CD14-positive monocyte (primary cell): ENCODE results near the gene ZEB2. TPM values are rescaled to one million over a fixed set of nuclear protein-coding genes. Genes with fewer than 3 reads are reported as not detected.

Source experiments
- DNase-seq, 3 donors: peaks; one replicate each; pipeline ENCODE4 v3.0.0-alpha.2; 2011 to 2022
- H2AFZ ChIP-seq: 2 replicates; pipeline ENCODE4 v1.6.0; 2012; ENCODE audit warnings: mild to moderate bottlenecking, low read depth, low read length, inconsistent platforms; ENCODE audit not compliant: insufficient read depth, poor library complexity, severe bottlenecking
- H3K27ac ChIP-seq, 2 donors: 1 replicate in 1 of 2; 2 replicates in 1 of 2; pipeline ENCODE4 v1.5.1; 2012 to 2013; ENCODE audit warnings: low read length in 2 of 2, control low read depth in 1 of 2, inconsistent platforms in 1 of 2, low read depth in 1 of 2, mild to moderate bottlenecking in 1 of 2
- H3K27me3 ChIP-seq, 2 donors: one replicate each; pipeline versions ENCODE4 v1.6.0 to v1.6.1; 2011 to 2013; ENCODE audit warnings: low read length in 2 of 2; ENCODE audit not compliant: control insufficient read depth in 2 of 2, insufficient read depth in 2 of 2
- H3K36me3 ChIP-seq, 2 donors: replicated peaks in 1 of 2; 1 replicate in 1 of 2; 2 replicates in 1 of 2; pipeline versions ENCODE4 v1.5.1 to v1.6.1; 2012 to 2013; ENCODE audit warnings: low read length in 2 of 2, control low read depth in 1 of 2, inconsistent platforms in 1 of 2, mild to moderate bottlenecking in 1 of 2; ENCODE audit not compliant: insufficient read depth in 2 of 2, control insufficient read depth in 1 of 2
- H3K4me1 ChIP-seq, 2 donors: 1 replicate in 1 of 2; 2 replicates in 1 of 2; pipeline versions ENCODE4 v1.5.1 to v1.6.1; 2012 to 2013; ENCODE audit warnings: low read length in 2 of 2, control low read depth in 1 of 2, inconsistent platforms in 1 of 2, mild to moderate bottlenecking in 1 of 2, moderate library complexity in 1 of 2; ENCODE audit not compliant: insufficient read depth in 2 of 2, control insufficient read depth in 1 of 2
- H3K4me2 ChIP-seq: replicated peaks from 2 replicates; pipeline ENCODE3; 2012; ENCODE audit warnings: low read length, moderate library complexity, mild to moderate bottlenecking; ENCODE audit not compliant: poor library complexity, severe bottlenecking; ENCODE audit errors: extremely low read depth
- H3K4me3 ChIP-seq, 3 experiments: fragments of 200-600 bp in 1 of 3; sonication (generic) in 1 of 3; replicated peaks in 1 of 3; 1 replicate in 2 of 3; 2 replicates in 1 of 3; pipeline ENCODE4 v1.5.1; 2011 to 2013; ENCODE audit warnings: low read length in 3 of 3, mild to moderate bottlenecking in 3 of 3, control low read depth in 2 of 3, low read depth in 2 of 3, inconsistent platforms in 1 of 3, moderate library complexity in 1 of 3
- H3K79me2 ChIP-seq: 2 replicates; pipeline ENCODE4 v1.6.0; 2012; ENCODE audit warnings: mild to moderate bottlenecking, control low read depth, inconsistent platforms, low read length, moderate library complexity; ENCODE audit not compliant: insufficient read depth
- H3K9ac ChIP-seq: 2 replicates; pipeline ENCODE4 v1.6.0; 2017; ENCODE audit warnings: low read length, mild to moderate bottlenecking; ENCODE audit not compliant: insufficient read depth, poor library complexity, severe bottlenecking
- H3K9me3 ChIP-seq, 2 donors: replicated peaks in 1 of 2; 1 replicate in 1 of 2; 2 replicates in 1 of 2; pipeline versions ENCODE4 v1.5.1 to v1.6.1; 2012 to 2013; ENCODE audit warnings: low read length in 2 of 2, control low read depth in 1 of 2; ENCODE audit not compliant: control insufficient read depth in 1 of 2, insufficient read depth in 1 of 2
- H4K20me1 ChIP-seq: 2 replicates; pipeline ENCODE4 v1.6.0; 2012; ENCODE audit warnings: mild to moderate bottlenecking, low read length, control low read depth, moderate library complexity; ENCODE audit not compliant: insufficient read depth
- H3K27ac Mint-ChIP-seq, 7 donors: one replicate each; pipeline ENCODE4 v1.8.0; 2020; ENCODE audit warnings: mild to moderate bottlenecking in 7 of 7, mixed read lengths in 7 of 7, moderate library complexity in 6 of 7, inconsistent platforms in 2 of 7
- H3K27me3 Mint-ChIP-seq, 3 donors: one replicate each; pipeline ENCODE4 v1.8.0; 2021 to 2022; ENCODE audit warnings: low read depth in 3 of 3, mild to moderate bottlenecking in 3 of 3, mixed read lengths in 3 of 3, moderate library complexity in 3 of 3, inconsistent platforms in 1 of 3
- H3K36me3 Mint-ChIP-seq, 2 donors: one replicate each; pipeline ENCODE4 v1.8.0; 2020; ENCODE audit warnings: mixed read lengths in 2 of 2, inconsistent platforms in 1 of 2, mild to moderate bottlenecking in 1 of 2
- H3K4me1 Mint-ChIP-seq: one replicate; pipeline ENCODE4 v1.8.0; 2020; ENCODE audit warnings: mild to moderate bottlenecking, mixed read lengths
- H3K4me3 Mint-ChIP-seq, 2 donors: one replicate each; pipeline ENCODE4 v1.8.0; 2020; ENCODE audit warnings: mild to moderate bottlenecking in 2 of 2, mixed read lengths in 2 of 2, moderate library complexity in 1 of 2
- H3K9me3 Mint-ChIP-seq, 7 donors: one replicate each; pipeline ENCODE4 v1.8.0; 2020 to 2022; ENCODE audit warnings: mixed read lengths in 7 of 7, mild to moderate bottlenecking in 6 of 7, moderate library complexity in 6 of 7, inconsistent platforms in 2 of 7
- CTCF ChIP-seq: fragments of 200-600 bp; IDR thresholded peaks from one replicate; pipeline ENCODE4 v1.8.0; 2022; ENCODE audit warnings: antibody characterized with exemption, mild to moderate bottlenecking
- WGBS: methylation state at CpG from one replicate; pipeline ENCODE4 v1.1.5; 2013; ENCODE audit warnings: missing lambda C conversion rate; ENCODE audit not compliant: insufficient coverage; 5-methylcytosine and 5-hydroxymethylcytosine counted together
- intact Hi-C, 2 donors: fragments of 100-400 bp; cut with micrococcal nuclease; formaldehyde crosslinking; loops; one replicate each; pipeline versions ENCODE4 v1.15.0 to v1.15.1; 2023
- polyA plus RNA-seq, 3 donors: library from polyadenylated mRNA; depleted of rRNA in 1 of 3; unstranded in 2 of 3; stranded (reverse) in 1 of 3; fragments of 300-500 nt in 2 of 3; fragments of >200 nt in 1 of 3; fragmentation: Illumina TruSeq in 2 of 3; gene quantifications; 1 replicate in 2 of 3; 2 replicates in 1 of 3; pipeline ENCODE4 v1.2.3, GENCODE V29; 2012 to 2021

Gene ZEB2
- polyA plus RNA-seq, 3 donors: 76.8 to 325 (median 93.8) TPM

GRCh38 chr2:144500563-144500962 is 19.4 kb downstream of the ZEB2 start:
- H3K9me3 Mint-ChIP-seq: peaks cover 0 to 1% (median 0%) of the 10 kb centered on the region in 7 donors
- peaks cover 88 to 94% of the 10 kb centered on the region in 2 donors for H3K36me3 Mint-ChIP-seq
- Histone ChIP-seq H3K4me2 (no peak overlapping the region), H3K79me2 (peaks cover 97% of the 10 kb centered on the region), H3K4me1 (peaks cover 68 to 90% of the 10 kb centered on the region in 2 donors), H3K4me3 (no peak overlapping the region), H4K20me1 (peaks cover 97% of the 10 kb centered on the region), H2AFZ (no peak overlapping the region), H3K9me3 (no peaks in the 10 kb centered on the region), H3K27me3 (no peaks in the 10 kb centered on the region), H3K27ac (peak overlapping the region in 1 of 2 donors; percentile 99), H3K36me3 (peaks cover 70 to 96% of the 10 kb centered on the region in 2 donors), H3K9ac (no peak overlapping the region)
- WGBS: no CpG with 5 or more reads among the region's 2 CpGs
- peaks cover 75% of the 10 kb centered on the region for H3K4me1 Mint-ChIP-seq
- peaks cover 0 to 1% (median 0%) of the 10 kb centered on the region in 3 donors for H3K27me3 Mint-ChIP-seq
- no peak overlapping the region for H3K4me3 Mint-ChIP-seq
- DNase-seq: no peak
- peak overlapping the region; percentile 41 to 84 (median 70) for H3K27ac Mint-ChIP-seq
- no peak for TF ChIP-seq CTCF
- intact Hi-C loops: no loop called here

DNA sequence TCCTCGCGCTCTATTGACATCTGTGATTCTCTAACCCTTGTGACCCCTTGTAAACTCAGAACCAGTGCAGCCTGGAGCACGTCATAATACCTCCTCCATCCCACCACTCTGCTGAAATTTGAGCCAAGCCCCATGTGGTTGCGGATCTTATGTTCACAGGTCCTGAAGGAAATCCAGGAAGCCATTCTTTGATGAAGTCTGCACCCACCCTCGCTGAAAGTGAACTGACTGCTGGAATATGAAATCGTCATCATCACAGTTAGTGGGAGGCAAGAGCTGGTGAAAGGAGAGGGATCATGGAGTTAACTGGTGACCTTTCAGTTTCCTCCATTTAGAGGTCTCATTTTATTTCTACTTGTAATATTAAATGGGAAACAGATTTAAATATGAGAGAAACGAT is 21.6 kb downstream of the ZEB2 start:
- no peak overlapping the region for H3K4me2 ChIP-seq
- Mint-ChIP-seq H3K27me3 (peaks cover 0 to 1% (median 0%) of the 10 kb centered on the region in 3 donors), H3K9me3 (peaks cover 0 to 1% (median 0%) of the 10 kb centered on the region in 7 donors), H3K27ac (peak overlapping the region; percentile 67 to 84 (median 78)), H3K4me3 (no peak overlapping the region), H3K36me3 (peaks cover 83 to 93% of the 10 kb centered on the region in 2 donors), H3K4me1 (peaks cover 66% of the 10 kb centered on the region)
- intact Hi-C loops: no loop called here
- no peaks in the 10 kb centered on the region for H3K27me3 ChIP-seq
- no peaks in the 10 kb centered on the region for H3K9me3 ChIP-seq
- no peak for DNase-seq
- H3K36me3 ChIP-seq: peaks cover 69 to 94% of the 10 kb centered on the region in 2 donors
- WGBS: 76% methylated on average over 4 of the region's 7 CpGs
- H3K27ac ChIP-seq: peak overlapping the region; percentile 21 to 54
- peaks cover 97% of the 10 kb centered on the region for H3K79me2 ChIP-seq
- no peak overlapping the region for H3K4me3 ChIP-seq
- no peak overlapping the region for H3K9ac ChIP-seq
- TF ChIP-seq CTCF: no peak
- H3K4me1 ChIP-seq: peaks cover 68 to 90% of the 10 kb centered on the region in 2 donors
- H4K20me1 ChIP-seq: peaks cover 97% of the 10 kb centered on the region
- H2AFZ ChIP-seq: no peak overlapping the region
